ENCODE results near the gene AURKB.

Gene AURKB

GRCh38 chr17:8160741-8161221 lies 49.6 kb downstream of the AURKB start:
- DNase-seq, result no peak

- DNase-seq, result no peak
These were observed 50.2 kb downstream of the AURKB start for GRCh38 chr17:8160224-8160577.

GRCh38 chr17:8159459-8160223 lies 50.7 kb downstream of the AURKB start:
- DNase-seq, result no peak

- DNase-seq, result no peak
These were observed 51.4 kb downstream of the AURKB start for GRCh38 chr17:8159032-8159400.

GRCh38 chr17:8158267-8159031 lies 51.9 kb downstream of the AURKB start:
- peak; percentile 69 for DNase-seq

- peak; percentile 99 for DNase-seq
These were observed 54.0 kb downstream of the AURKB start for GRCh38 chr17:8156246-8156992.

- no peak for DNase-seq
These were observed 54.5 kb downstream of the AURKB start for GRCh38 chr17:8155996-8156245.

GRCh38 chr17:8155231-8155995 lies 55.0 kb downstream of the AURKB start:
- DNase-seq, result no peak

Data from NCI-H226 (cell line).